ENCODE results near the gene POP4. TPM values are rescaled to one million over a fixed set of nuclear protein-coding genes. Genes with fewer than 3 reads are reported as not detected.

POP4 gene
- total and polyA plus RNA-seq, 2 donors, result 76.3 to 85.0 TPM

GRCh38 chr19:29564574-29565005, 41.5 kb upstream of the POP4 start:
- DNase-seq (ENCODE audit: low read depth in 6 of 9, low spot score in 9 of 9), result no peak
- Histone ChIP-seq H3K27me3 (ENCODE audit: control insufficient read depth in 2 of 2, insufficient read depth in 1 of 2, low read length in 1 of 2) (peaks cover 0 to 4% of the 10 kb centered on the region in 2 donors), H3K36me3 (ENCODE audit: control insufficient read depth in 2 of 2, insufficient read depth in 2 of 2, low read length in 1 of 2) (no peaks in the 10 kb centered on the region), H3K4me3 (ENCODE audit: low read length in 2 of 2) (no peak overlapping the region), H3K27ac (ENCODE audit: low read depth in 1 of 2, low read length in 1 of 2) (no peak overlapping the region), H3K4me1 (ENCODE audit: control insufficient read depth in 2 of 2, insufficient read depth in 2 of 2, low read length in 2 of 2) (no peaks in the 10 kb centered on the region), H3K9me3 (ENCODE audit: control insufficient read depth in 2 of 2, insufficient read depth in 1 of 2, low read length in 1 of 2) (no peaks in the 10 kb centered on the region)
- 57% methylated on average over 11 of the region's 11 CpGs for WGBS

DNA sequence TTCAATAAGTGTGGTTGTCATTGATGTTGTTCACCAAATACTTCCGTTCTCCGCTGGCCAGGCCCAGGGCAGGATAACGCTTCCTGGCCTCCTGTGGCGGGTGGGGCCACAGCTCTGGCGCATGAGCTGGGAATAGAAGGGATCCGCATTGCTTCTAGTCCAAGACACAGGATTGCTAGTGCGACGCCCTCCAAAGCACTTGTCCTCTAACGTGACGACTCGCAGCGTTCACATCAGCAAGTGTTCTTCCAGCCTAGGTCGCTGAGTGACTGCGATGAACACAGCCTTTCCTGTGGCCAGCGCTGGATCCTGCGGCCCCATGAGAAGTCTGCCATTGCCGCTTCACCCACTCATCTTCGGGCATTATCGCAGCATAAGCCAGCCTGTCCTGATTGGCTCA, 40.9 kb upstream of the POP4 start:
- no peaks in the 10 kb centered on the region for H3K9me3 ChIP-seq (ENCODE audit: control insufficient read depth in 2 of 2, insufficient read depth in 1 of 2, low read length in 1 of 2)
- H3K4me1 ChIP-seq (ENCODE audit: control insufficient read depth in 2 of 2, insufficient read depth in 2 of 2, low read length in 2 of 2), result no peaks in the 10 kb centered on the region
- no peaks in the 10 kb centered on the region for H3K36me3 ChIP-seq (ENCODE audit: control insufficient read depth in 2 of 2, insufficient read depth in 2 of 2, low read length in 1 of 2)
- 89% methylated on average over 19 of the region's 19 CpGs for WGBS
- no peak for DNase-seq (ENCODE audit: low read depth in 6 of 9, low spot score in 9 of 9)
- peaks cover 0 to 4% of the 10 kb centered on the region in 2 donors for H3K27me3 ChIP-seq (ENCODE audit: control insufficient read depth in 2 of 2, insufficient read depth in 1 of 2, low read length in 1 of 2)
- H3K4me3 ChIP-seq (ENCODE audit: low read length in 2 of 2), result no peak overlapping the region
- no peak overlapping the region for H3K27ac ChIP-seq (ENCODE audit: low read depth in 1 of 2, low read length in 1 of 2)

DNA sequence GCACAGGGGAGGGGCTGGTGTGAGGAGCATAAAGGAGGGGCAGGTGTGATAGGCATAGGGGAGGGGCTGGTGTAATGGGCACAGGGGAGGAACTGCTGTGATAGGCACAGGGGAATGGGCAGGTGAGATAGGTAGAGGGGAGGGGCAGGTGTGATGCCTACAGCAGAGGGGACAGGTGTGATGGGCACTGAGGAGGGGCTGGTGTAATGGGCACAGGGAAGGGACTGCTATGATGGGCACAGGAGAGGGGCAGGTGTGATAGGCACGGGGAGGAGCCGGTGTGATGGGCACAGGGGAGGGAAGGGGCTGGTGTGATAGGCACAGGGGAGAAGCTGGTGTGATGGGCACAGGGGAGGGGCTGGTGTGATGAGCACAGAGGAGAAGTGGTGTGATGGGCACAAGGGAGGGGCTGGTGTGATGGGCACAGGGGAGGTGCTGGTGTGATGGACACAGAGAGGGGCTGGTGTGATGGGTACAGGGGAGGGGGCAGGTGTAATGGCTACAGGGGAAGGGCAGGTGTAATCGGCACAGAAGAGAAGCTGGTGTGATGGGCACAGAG, 39.5 kb upstream of the POP4 start:
- Histone ChIP-seq H3K36me3 (ENCODE audit: control insufficient read depth in 2 of 2, insufficient read depth in 2 of 2, low read length in 1 of 2) (no peaks in the 10 kb centered on the region), H3K4me1 (ENCODE audit: control insufficient read depth in 2 of 2, insufficient read depth in 2 of 2, low read length in 2 of 2) (no peaks in the 10 kb centered on the region), H3K9me3 (ENCODE audit: control insufficient read depth in 2 of 2, insufficient read depth in 1 of 2, low read length in 1 of 2) (no peaks in the 10 kb centered on the region), H3K27ac (ENCODE audit: low read depth in 1 of 2, low read length in 1 of 2) (no peak overlapping the region), H3K4me3 (ENCODE audit: low read length in 2 of 2) (no peak overlapping the region), H3K27me3 (ENCODE audit: control insufficient read depth in 2 of 2, insufficient read depth in 1 of 2, low read length in 1 of 2) (peaks cover 0 to 4% of the 10 kb centered on the region in 2 donors)
- 89% methylated on average over 3 of the region's 3 CpGs for WGBS
- no peak for DNase-seq (ENCODE audit: low read depth in 6 of 9, low spot score in 9 of 9)

DNA sequence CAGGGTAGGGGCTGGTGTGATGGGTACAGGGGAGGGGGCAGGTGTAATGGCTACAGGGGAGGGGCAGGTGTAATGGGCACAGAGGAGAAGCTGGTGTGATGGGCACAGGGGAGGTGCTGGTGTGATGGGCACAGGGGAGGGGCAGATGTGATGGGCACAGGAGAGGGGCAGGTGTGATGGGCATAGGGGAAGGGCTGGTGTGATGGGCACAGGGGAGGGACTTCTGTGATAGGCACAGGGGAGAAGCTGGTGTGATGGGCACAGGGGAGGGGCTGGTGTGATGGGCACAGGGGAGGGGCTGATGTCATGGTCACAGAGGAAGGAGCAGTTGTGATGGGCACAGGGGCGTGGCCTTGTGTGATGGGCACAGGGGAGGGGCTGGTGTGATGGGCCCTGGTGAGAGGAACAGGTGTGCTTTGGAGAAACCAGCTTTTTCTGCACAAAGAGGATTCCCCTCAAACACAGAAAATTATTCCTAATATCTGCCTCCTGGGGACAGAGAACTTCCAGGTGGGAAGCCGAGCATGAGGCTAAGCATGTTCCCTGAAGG, 38.6 kb upstream of the POP4 start:
- Histone ChIP-seq H3K27ac (ENCODE audit: low read depth in 1 of 2, low read length in 1 of 2) (no peak overlapping the region), H3K9me3 (ENCODE audit: control insufficient read depth in 2 of 2, insufficient read depth in 1 of 2, low read length in 1 of 2) (no peaks in the 10 kb centered on the region), H3K4me1 (ENCODE audit: control insufficient read depth in 2 of 2, insufficient read depth in 2 of 2, low read length in 2 of 2) (no peaks in the 10 kb centered on the region), H3K36me3 (ENCODE audit: control insufficient read depth in 2 of 2, insufficient read depth in 2 of 2, low read length in 1 of 2) (no peaks in the 10 kb centered on the region), H3K4me3 (ENCODE audit: low read length in 2 of 2) (no peak overlapping the region), H3K27me3 (ENCODE audit: control insufficient read depth in 2 of 2, insufficient read depth in 1 of 2, low read length in 1 of 2) (peaks cover 0 to 4% of the 10 kb centered on the region in 2 donors)
- no peak for DNase-seq (ENCODE audit: low read depth in 6 of 9, low spot score in 9 of 9)
- 84% methylated on average over 2 of the region's 2 CpGs for WGBS

DNA sequence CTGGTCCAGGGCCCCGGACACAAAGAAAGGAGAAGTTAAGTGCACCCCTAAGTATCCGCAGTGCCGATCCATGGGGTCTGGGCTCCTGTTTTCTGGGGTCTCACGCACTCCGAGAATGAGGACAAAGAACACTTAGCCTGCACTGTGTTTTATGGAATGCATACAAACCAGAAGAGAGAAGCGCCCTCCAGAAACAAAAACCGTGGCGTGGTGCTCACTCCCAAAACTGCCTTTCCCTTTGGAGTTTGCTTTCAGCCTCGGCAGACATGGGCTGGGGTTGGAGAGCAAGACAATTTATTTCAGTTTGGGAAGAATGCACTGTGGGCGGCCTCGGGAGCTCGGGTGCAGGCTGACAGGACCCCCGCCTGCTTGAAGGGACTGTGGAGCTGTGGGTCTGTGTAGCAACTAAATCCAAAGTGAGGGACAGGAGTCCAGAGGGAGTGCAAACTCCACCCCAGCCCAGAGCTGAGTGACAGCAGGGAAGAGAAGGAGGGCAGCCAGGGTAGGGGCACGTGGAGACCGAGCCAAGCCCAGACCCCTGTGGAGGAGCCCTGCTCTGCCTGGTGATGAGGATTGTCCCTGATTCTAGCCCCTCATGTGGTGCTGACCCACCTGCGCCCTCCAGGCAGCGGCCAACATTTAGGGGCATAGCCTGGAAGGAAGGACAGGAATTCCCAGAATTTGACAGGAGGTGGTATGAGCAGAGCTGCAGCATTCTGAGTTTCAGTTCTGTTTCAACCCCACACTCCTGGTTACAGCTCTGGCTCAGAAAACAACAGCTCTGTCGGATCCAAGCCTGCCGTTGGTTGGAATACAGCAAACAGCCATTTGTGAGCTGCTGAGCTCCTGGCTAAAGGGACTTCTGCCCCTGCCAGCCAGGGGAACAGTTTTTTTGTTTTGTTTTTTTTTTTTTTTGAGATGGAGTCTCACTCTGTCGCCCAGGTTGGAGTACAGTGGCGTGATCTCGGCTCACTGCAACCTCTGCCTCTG, 37.8 kb upstream of the POP4 start:
- 81% methylated on average over 22 of the region's 22 CpGs for WGBS
- Histone ChIP-seq H3K9me3 (ENCODE audit: control insufficient read depth in 2 of 2, insufficient read depth in 1 of 2, low read length in 1 of 2) (no peaks in the 10 kb centered on the region), H3K36me3 (ENCODE audit: control insufficient read depth in 2 of 2, insufficient read depth in 2 of 2, low read length in 1 of 2) (no peaks in the 10 kb centered on the region), H3K27me3 (ENCODE audit: control insufficient read depth in 2 of 2, insufficient read depth in 1 of 2, low read length in 1 of 2) (peaks cover 0 to 4% of the 10 kb centered on the region in 2 donors), H3K27ac (ENCODE audit: low read depth in 1 of 2, low read length in 1 of 2) (no peak overlapping the region), H3K4me1 (ENCODE audit: control insufficient read depth in 2 of 2, insufficient read depth in 2 of 2, low read length in 2 of 2) (no peaks in the 10 kb centered on the region), H3K4me3 (ENCODE audit: low read length in 2 of 2) (no peak overlapping the region)
- DNase-seq (ENCODE audit: low read depth in 6 of 9, low spot score in 9 of 9), result no peak

- Histone ChIP-seq H3K27me3 (ENCODE audit: control insufficient read depth in 2 of 2, insufficient read depth in 1 of 2, low read length in 1 of 2) (peaks cover 0 to 4% of the 10 kb centered on the region in 2 donors), H3K36me3 (ENCODE audit: control insufficient read depth in 2 of 2, insufficient read depth in 2 of 2, low read length in 1 of 2) (no peaks in the 10 kb centered on the region), H3K9me3 (ENCODE audit: control insufficient read depth in 2 of 2, insufficient read depth in 1 of 2, low read length in 1 of 2) (no peaks in the 10 kb centered on the region), H3K4me1 (ENCODE audit: control insufficient read depth in 2 of 2, insufficient read depth in 2 of 2, low read length in 2 of 2) (no peaks in the 10 kb centered on the region), H3K4me3 (ENCODE audit: low read length in 2 of 2) (no peak overlapping the region), H3K27ac (ENCODE audit: low read depth in 1 of 2, low read length in 1 of 2) (no peak overlapping the region)
- DNase-seq (ENCODE audit: low read depth in 6 of 9, low spot score in 9 of 9), result no peak
- 82% methylated on average over 9 of the region's 9 CpGs for WGBS
Observed at GRCh38 chr19:29569038-29569911, 36.8 kb upstream of the POP4 start.

DNA sequence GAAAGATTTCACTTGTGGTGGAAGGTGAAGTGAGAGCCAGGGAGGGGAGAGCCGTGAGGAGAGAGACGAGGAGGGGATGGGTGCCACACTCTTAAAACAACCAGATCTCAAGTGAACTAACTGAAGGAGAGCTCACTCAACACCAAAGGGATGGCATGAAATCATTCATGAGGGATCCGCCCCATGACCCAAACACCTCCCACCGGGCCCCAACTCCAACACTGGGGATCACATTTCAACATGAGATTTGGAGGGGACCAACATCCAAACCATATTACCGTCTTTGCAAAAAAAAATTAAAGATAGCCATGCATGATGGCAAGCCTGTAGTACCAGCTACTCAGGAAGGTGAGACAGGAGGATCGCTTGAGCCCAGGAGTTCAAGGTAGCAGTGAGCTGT, 34.9 kb upstream of the POP4 start:
- 91% methylated on average over 6 of the region's 6 CpGs for WGBS
- Histone ChIP-seq H3K36me3 (ENCODE audit: control insufficient read depth in 2 of 2, insufficient read depth in 2 of 2, low read length in 1 of 2) (no peaks in the 10 kb centered on the region), H3K27me3 (ENCODE audit: control insufficient read depth in 2 of 2, insufficient read depth in 1 of 2, low read length in 1 of 2) (peaks cover 0 to 5% of the 10 kb centered on the region in 2 donors)

GRCh38 chr19:29573486-29573885, 32.6 kb upstream of the POP4 start:
- H3K27me3 ChIP-seq (ENCODE audit: control insufficient read depth in 2 of 2, insufficient read depth in 1 of 2, low read length in 1 of 2), result peaks cover 0 to 8% of the 10 kb centered on the region in 2 donors

More for the DNA sequence above, 34.9 kb upstream of the POP4 start:
- no peak overlapping the region for H3K27ac ChIP-seq (ENCODE audit: low read depth in 1 of 2, low read length in 1 of 2)
- H3K9me3 ChIP-seq (ENCODE audit: control insufficient read depth in 2 of 2, insufficient read depth in 1 of 2, low read length in 1 of 2), result no peaks in the 10 kb centered on the region
- DNase-seq (ENCODE audit: low read depth in 6 of 9, low spot score in 9 of 9), result no peak
- H3K4me3 ChIP-seq (ENCODE audit: low read length in 2 of 2), result no peak overlapping the region
- no peaks in the 10 kb centered on the region for H3K4me1 ChIP-seq (ENCODE audit: control insufficient read depth in 2 of 2, insufficient read depth in 2 of 2, low read length in 2 of 2)

More at GRCh38 chr19:29573486-29573885, 32.6 kb upstream of the POP4 start:
- Histone ChIP-seq H3K36me3 (ENCODE audit: control insufficient read depth in 2 of 2, insufficient read depth in 2 of 2, low read length in 1 of 2) (no peaks in the 10 kb centered on the region), H3K27ac (ENCODE audit: low read depth in 1 of 2, low read length in 1 of 2) (no peak overlapping the region), H3K4me3 (ENCODE audit: low read length in 2 of 2) (no peak overlapping the region), H3K4me1 (ENCODE audit: control insufficient read depth in 2 of 2, insufficient read depth in 2 of 2, low read length in 2 of 2) (no peaks in the 10 kb centered on the region), H3K9me3 (ENCODE audit: control insufficient read depth in 2 of 2, insufficient read depth in 1 of 2, low read length in 1 of 2) (no peaks in the 10 kb centered on the region)
- no peak for DNase-seq (ENCODE audit: low read depth in 6 of 9, low spot score in 9 of 9)
- WGBS, result 78% methylated on average over 7 of the region's 7 CpGs

Measured in thymus (tissue), 11 donors.